Measurements from ENCODE around the gene CPT2.

The CPT2 gene

DNA sequence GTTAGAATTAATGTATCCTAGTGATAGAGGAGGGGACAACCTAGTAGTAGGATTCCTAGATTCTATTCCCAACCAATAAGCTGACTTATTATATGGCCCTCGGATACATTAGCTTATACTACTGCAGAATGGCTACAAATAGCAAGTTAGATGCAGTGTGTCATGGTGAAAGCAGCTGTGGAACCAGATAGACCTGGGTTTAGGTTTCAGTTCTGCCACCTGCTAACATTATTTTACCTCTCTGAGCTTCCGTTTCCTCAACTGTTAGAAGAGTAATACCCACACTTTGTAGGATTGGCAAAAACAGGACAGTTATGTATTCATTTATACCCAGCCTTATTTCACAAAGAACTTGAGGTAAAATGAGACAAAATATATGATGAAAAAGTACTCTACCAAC is 63.3 kb downstream of the CPT2 start:
- TF ChIP-seq CTCF (IDR thresholded peaks at IDR 0.05; ENCODE audit: control insufficient read depth, extremely low read depth, insufficient read depth) = no peak
- no peak overlapping the region for H3K4me3 ChIP-seq (ENCODE audit: low read depth, low read length)
- DNase-seq (ENCODE audit: low read depth) = no peak

DNA sequence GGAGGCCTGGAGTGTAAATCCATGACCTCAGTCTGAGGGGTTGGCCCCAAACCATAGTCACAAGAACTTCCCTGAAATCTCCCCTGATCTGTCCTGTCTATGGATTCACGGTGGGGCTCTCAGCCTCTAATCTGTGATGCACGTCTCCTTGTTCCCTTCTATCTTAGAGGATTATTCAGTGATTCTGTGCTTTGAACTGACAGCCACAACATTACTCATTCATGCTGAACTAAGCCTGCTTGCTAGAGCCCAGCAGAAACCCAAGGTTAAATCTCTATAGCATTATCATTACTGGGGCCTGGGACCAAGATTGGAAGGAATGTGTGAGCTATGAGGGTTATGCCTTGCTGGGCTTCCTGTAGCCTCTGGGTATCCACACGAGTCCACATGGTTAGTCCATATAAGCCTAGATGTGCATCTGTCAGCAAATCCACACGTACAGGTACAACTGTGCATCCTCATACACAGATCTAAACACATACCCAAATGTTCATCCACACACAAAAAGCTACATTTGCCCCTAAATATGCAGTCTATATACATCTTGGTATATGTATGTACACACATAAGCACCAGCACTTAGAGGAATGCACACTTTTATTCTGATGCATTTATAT is 64.1 kb downstream of the CPT2 start:
- no peak for TF ChIP-seq CTCF (IDR thresholded peaks at IDR 0.05; ENCODE audit: control insufficient read depth, extremely low read depth, insufficient read depth)
- DNase-seq (ENCODE audit: low read depth) = no peak
- H3K4me3 ChIP-seq (ENCODE audit: low read depth, low read length) = no peak overlapping the region

DNA sequence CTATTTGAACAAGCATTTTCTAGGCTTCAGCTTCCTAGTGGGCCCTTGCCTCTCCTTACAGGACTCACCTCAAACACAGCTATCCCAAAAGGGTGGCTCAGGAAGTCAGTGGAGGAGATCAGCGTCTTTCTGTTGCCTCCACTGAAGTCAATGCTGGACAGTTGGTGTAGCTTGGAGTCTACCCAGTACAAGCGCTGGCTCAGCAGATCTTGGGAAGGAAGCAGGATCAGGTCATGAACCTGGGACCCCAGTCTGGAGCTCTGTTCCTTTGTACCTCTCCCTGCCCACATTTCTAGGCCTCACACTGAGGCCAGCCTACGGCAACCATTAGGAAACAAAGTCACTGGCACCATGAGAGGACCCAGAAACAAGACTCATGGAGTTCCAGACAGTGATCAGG is 65.4 kb downstream of the CPT2 start:
- no peak overlapping the region for H3K4me3 ChIP-seq (ENCODE audit: low read depth, low read length)
- TF ChIP-seq CTCF (IDR thresholded peaks at IDR 0.05; ENCODE audit: control insufficient read depth, extremely low read depth, insufficient read depth) = no peak
- DNase-seq (ENCODE audit: low read depth) = no peak
